Non-pigmented ciliary epithelial cell (primary cell): Measurements from ENCODE around the gene CRISPLD2.
"Not testable (repeated sequence)": the region's sequence is repeated elsewhere in the genome, so short reads cannot be mapped to it uniquely, and the experiment has no call there.

Source experiments
- DNase-seq: peaks from one replicate; pipeline ENCODE4 v3.0.0-alpha.2; 2010; ENCODE audit warnings: low read depth

CRISPLD2 gene

GRCh38 chr16:84822990-84823389, 3.2 kb downstream of the CRISPLD2 start:
- no peak for DNase-seq

GRCh38 chr16:84823484-84823883, 3.7 kb downstream of the CRISPLD2 start:
- no peak for DNase-seq

GRCh38 chr16:84823926-84824325, 4.1 kb downstream of the CRISPLD2 start:
- no peak for DNase-seq

DNA sequence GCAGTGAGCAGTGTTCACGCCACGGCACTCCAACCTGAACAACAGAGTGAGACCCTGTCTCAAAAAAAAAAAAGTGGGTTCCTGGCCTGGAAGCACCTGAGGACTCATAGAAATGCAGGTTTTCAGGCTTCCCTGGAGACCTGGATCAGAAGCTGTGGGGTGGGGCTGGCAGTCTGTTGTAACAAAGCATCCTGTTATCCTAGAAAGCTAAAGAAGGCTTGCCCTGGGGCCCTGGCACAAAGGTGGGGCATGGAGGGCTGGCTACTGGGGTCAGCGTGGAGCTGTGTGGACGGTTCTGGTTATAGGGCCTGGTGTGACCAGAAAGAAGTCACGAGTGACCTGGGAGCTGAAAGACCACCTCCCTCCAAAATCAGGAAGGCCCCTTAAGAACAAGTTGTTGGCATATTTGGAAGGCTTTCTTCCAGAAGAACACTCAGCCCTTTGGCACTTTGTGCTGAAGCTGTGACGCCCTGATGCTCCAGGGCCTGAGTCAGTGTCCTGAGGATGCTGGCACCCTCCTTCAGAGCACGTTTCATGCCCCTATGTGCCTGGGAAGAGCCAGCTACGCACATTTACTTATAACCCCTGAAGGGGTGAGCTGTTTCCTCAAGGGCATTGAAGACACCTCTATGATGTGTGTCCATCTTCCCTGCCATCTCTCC, 6.2 kb downstream of the CRISPLD2 start:
- no peak for DNase-seq

DNA sequence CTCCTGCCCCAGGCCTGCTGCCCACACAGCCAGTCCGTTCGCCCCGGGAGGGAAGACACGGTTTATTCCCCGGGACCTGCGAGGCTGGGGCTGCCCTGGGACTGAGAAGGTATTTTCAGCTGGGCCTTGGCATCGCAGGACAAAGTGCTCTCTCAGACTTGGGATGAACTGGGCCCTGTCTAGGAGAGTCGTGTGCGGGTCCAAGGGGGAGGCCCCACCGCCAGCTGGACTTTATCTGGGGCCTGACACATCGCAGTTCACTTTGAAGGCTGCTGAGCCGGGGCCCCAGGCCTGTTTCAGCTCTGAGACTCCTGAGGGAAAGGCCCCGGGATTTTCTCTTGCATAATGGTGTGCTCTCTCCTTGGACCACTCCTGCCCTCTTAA, 6.8 kb downstream of the CRISPLD2 start:
- DNase-seq = no peak

GRCh38 chr16:84827131-84827574, 7.4 kb downstream of the CRISPLD2 start:
- DNase-seq = no peak

DNA sequence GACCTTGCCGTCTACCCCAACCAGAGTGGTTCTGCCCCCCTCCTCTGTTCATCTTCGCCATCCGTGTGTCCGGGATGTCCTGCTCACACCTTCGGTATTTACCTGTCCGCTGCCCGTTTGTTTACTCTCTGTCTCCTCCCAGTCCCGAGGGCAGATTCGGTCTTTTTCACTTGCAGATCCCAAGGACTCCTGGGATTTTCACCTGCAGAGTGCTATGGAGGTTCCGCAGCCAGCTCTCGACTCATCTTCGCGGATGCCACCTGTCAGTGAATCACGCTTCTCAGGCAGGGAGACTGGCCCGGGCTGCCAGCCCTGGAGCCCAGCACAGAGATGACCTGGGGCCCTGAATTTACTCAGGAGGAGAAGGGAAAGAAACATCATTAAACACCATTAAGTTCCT, 8.1 kb downstream of the CRISPLD2 start:
- no peak for DNase-seq

DNA sequence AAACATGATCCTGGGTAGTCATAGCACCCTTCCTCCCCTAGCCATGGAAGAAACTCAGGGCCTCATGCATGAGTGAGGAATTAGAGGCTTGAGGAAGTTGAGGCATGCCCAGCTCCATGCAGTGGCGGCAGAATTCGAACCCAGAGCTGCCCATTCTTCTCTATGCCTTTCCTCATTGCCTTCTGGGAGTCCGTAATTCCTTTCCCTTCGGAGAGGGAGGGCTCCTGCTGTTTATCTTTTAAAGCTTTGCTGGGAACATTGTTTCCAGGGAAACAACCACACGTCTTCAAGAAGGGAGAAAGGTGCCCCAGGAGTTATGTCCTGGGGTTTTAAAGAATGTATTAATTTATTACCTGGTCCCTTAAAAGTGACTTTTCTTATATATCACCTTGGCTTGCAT, 8.5 kb downstream of the CRISPLD2 start:
- no peak for DNase-seq

GRCh38 chr16:84829168-84829965, 9.6 kb downstream of the CRISPLD2 start:
- no peak for DNase-seq

- DNase-seq = no peak
Observed at GRCh38 chr16:84830765-84831384, 11.1 kb downstream of the CRISPLD2 start.

- DNase-seq = not testable (repeated sequence)
Observed at GRCh38 chr16:84831728-84832127, 11.9 kb downstream of the CRISPLD2 start.

- DNase-seq = peak; percentile 89
Observed at GRCh38 chr16:84832488-84833143, 12.8 kb downstream of the CRISPLD2 start.

DNA sequence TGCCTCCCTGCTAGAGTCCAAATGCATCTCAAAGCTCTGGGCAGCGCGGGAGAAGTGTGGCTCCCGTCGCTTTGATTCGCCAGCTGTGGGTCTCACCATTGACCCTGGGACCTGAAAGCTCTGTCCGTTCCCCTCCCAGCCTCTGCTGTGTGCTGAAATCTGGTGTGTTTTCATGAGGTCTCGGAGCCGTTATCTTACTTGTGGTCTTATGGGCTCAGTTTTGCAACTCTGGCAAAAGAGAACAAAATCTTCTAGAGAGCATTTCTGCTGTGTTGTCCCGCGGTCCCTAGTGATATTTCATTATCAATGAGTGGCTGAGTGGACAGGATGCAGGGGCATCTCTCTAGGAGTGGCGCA, 13.3 kb downstream of the CRISPLD2 start:
- DNase-seq = no peak

GRCh38 chr16:84833542-84834402, 14.0 kb downstream of the CRISPLD2 start:
- no peak for DNase-seq

DNA sequence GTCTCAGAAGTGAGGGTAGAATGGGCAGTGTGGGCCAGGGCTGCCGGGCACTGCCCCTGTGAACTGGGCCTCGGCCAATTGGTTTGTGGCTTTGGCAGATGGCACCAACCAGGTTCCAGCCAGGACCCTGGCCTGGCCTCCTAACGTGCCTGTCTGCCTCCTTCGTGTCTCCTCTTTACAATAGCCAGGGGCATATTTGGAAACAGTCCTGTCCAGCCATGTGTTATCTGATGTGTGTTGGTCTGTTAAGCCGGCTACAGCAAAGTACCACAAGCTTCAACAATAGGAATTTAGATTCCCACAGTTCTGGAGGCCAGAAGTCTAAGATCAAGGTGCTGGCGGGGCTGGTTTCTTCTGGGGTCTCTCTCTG, 14.6 kb downstream of the CRISPLD2 start:
- no peak for DNase-seq

GRCh38 chr16:84836234-84836647, 16.5 kb downstream of the CRISPLD2 start:
- peak; percentile 98 for DNase-seq

- DNase-seq = no peak
Observed at GRCh38 chr16:84836967-84837366, 17.2 kb downstream of the CRISPLD2 start.

DNA sequence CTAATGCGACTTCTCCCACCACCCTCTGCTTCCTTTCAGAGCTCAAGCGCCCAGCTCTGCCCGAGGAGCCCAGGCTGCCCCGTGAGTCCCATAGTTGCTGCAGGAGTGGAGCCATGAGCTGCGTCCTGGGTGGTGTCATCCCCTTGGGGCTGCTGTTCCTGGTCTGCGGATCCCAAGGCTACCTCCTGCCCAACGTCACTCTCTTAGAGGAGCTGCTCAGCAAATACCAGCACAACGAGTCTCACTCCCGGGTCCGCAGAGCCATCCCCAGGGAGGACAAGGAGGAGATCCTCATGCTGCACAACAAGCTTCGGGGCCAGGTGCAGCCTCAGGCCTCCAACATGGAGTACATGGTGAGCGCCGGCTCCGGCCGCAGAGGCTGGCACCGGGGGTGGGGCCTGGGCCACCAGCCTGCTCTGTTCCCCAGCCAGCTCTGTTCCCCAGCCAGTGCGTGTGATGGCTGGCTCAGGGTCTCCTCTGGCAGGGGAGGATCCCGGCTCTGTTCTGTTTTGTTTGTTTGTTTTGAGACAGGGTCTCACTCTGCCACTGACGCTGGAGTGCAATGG, 18.7 kb downstream of the CRISPLD2 start:
- no peak for DNase-seq

GRCh38 chr16:84839054-84839453, 19.3 kb downstream of the CRISPLD2 start:
- no peak for DNase-seq

DNA sequence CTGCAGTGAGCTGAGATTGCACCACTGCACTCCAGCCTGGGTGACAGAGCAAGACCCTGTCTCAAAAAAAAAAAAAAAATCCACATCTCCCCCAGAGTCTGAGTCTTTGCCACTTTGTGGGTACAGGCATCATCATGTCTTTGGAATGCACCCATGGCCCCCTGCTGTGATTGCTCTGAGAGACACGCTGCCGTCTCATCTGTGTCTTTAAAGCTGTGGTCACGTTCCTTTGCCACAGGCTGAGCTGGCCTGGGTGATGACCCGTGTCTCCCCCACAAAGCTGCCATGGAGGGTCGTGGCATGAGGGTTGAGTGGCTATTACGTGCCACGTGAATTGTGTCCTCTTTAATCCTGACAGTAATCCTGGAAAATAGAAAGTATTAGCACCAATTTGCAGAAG, 20.2 kb downstream of the CRISPLD2 start:
- DNase-seq = no peak
